NCI-H82 treated with DMSO at 0.1 percent for 48 hours (cell line): ENCODE measurements around the gene RGS21.

Experiments
- DNase-seq: peaks from one replicate; lab custom pipeline; 2025; ENCODE audit not compliant: unreplicated experiment; lab: John Stamatoyannopoulos, UW

Gene RGS21

GRCh38 chr1:192378276-192378675, 61.5 kb downstream of the RGS21 start:
- DNase-seq = no peak

- no peak for DNase-seq
Observed at GRCh38 chr1:192378878-192379277, 62.1 kb downstream of the RGS21 start.

- no peak for DNase-seq
Observed at GRCh38 chr1:192379554-192379953, 62.8 kb downstream of the RGS21 start.

GRCh38 chr1:192382758-192383157, 66.0 kb downstream of the RGS21 start:
- DNase-seq = no peak

- DNase-seq = no peak
Observed at GRCh38 chr1:192386051-192386650, 69.4 kb downstream of the RGS21 start.

- no peak for DNase-seq
Observed at GRCh38 chr1:192395211-192395610, 78.4 kb downstream of the RGS21 start.

GRCh38 chr1:192395895-192396294, 79.1 kb downstream of the RGS21 start:
- DNase-seq = no peak

- DNase-seq = no peak
Observed at GRCh38 chr1:192399161-192399560, 82.4 kb downstream of the RGS21 start.

GRCh38 chr1:192401825-192402224, 85.0 kb downstream of the RGS21 start:
- DNase-seq = no peak

GRCh38 chr1:192402571-192402970, 85.8 kb downstream of the RGS21 start:
- no peak for DNase-seq

- no peak for DNase-seq
Observed at GRCh38 chr1:192407206-192407605, 90.4 kb downstream of the RGS21 start.
